ENCODE results near the gene ELAVL4. TPM values are rescaled to one million over a fixed set of nuclear protein-coding genes. Genes with fewer than 3 reads are reported as not detected.

Gene ELAVL4
- total and polyA plus RNA-seq, 2 donors (not counting 3 experiments of a cell fraction or from before 2014, with no cell fraction given), result not detected

GRCh38 chr1:50110656-50111055 lies 1.9 kb downstream of the ELAVL4 start:
- Histone ChIP-seq H3K36me3 (ENCODE audit: control insufficient read depth in 2 of 2, extremely low read depth in 1 of 2, insufficient read depth in 2 of 2, low read length in 2 of 2) (no peaks in the 10 kb centered on the region), H2AFZ (ENCODE audit: low read depth, low read length) (no peak overlapping the region), H3K27me3 (ENCODE audit: control insufficient read depth in 2 of 2, insufficient read depth in 2 of 2, low read length in 2 of 2) (no peaks in the 10 kb centered on the region), H4K20me1 (replicated peaks; ENCODE audit: control insufficient read depth, extremely low read depth, insufficient read depth, low read length) (no peaks in the 10 kb centered on the region), H3K9me1 (replicated peaks; ENCODE audit: control insufficient read depth, extremely low read depth, insufficient read depth, low read length) (no peaks in the 10 kb centered on the region), H3K4me2 (ENCODE audit: insufficient read depth, low read length) (no peak overlapping the region), H3K4me3 (replicated peaks in 1 of 3; ENCODE audit: insufficient read depth in 1 of 3, low read depth in 1 of 3, low read length in 3 of 3) (no peak overlapping the region), H3K4me1 (ENCODE audit: control insufficient read depth, extremely low read depth, insufficient read depth, low read length) (no peaks in the 10 kb centered on the region), H3K9me3 (replicated peaks; ENCODE audit: control insufficient read depth, insufficient read depth, low read length) (no peaks in the 10 kb centered on the region), H3K79me2 (ENCODE audit: control insufficient read depth, insufficient read depth, low read length) (no peaks in the 10 kb centered on the region), H3K27ac (ENCODE audit: insufficient read depth, low read depth, low read length) (no peak overlapping the region), H3K9ac (replicated peaks; ENCODE audit: extremely low read depth, insufficient read depth, low read length) (no peak overlapping the region)
- dilution Hi-C loops (cut with MboI; ENCODE audit: extremely low pct_ligation_motif_present, low sequenced_read_pairs), result no loop called here
- CTCF ChIA-PET, result no interaction called here
- FAIRE-seq (no peak), DNase-seq (ENCODE audit: low read depth, low spot score) (no peak)
- BruUV-seq (replicated peaks), result no TSS peak
- POLR2A ChIA-PET, result no interaction called here
- intact Hi-C loops (cut with micrococcal nuclease), result no loop called here
- TF ChIP-seq GATA2 (IDR thresholded peaks at IDR 0.05; ENCODE audit: insufficient read depth, insufficient read length, low read depth, low read length) (no peak), JUN (IDR thresholded peaks at IDR 0.05; ENCODE audit: borderline replicate concordance, insufficient read depth, insufficient read length, low read depth) (no peak), FOS (IDR thresholded peaks at IDR 0.05; ENCODE audit: borderline replicate concordance, insufficient read depth, low read length) (no peak), POLR2AphosphoS5 (IDR thresholded peaks at IDR 0.05; ENCODE audit: insufficient read depth, low read depth, low read length) (no peak), EZH2 (IDR thresholded peaks at IDR 0.05; ENCODE audit: borderline replicate concordance, low read depth, low read length, severe bottlenecking) (no peak)

GRCh38 chr1:50111503-50111902 lies 2.8 kb downstream of the ELAVL4 start:
- no TSS peak for BruUV-seq (replicated peaks)
- no peak overlapping the region for H3K27ac ChIP-seq (ENCODE audit: insufficient read depth, low read depth, low read length)
- dilution Hi-C loops (cut with MboI; ENCODE audit: extremely low pct_ligation_motif_present, low sequenced_read_pairs), result no loop called here

More at GRCh38 chr1:50111503-50111902, 2.8 kb downstream of the ELAVL4 start:
- Histone ChIP-seq H3K4me1 (ENCODE audit: control insufficient read depth, extremely low read depth, insufficient read depth, low read length) (no peaks in the 10 kb centered on the region), H3K9me1 (replicated peaks; ENCODE audit: control insufficient read depth, extremely low read depth, insufficient read depth, low read length) (no peaks in the 10 kb centered on the region), H3K36me3 (ENCODE audit: control insufficient read depth in 2 of 2, extremely low read depth in 1 of 2, insufficient read depth in 2 of 2, low read length in 2 of 2) (no peaks in the 10 kb centered on the region), H3K9ac (replicated peaks; ENCODE audit: extremely low read depth, insufficient read depth, low read length) (no peak overlapping the region), H4K20me1 (replicated peaks; ENCODE audit: control insufficient read depth, extremely low read depth, insufficient read depth, low read length) (no peaks in the 10 kb centered on the region), H3K79me2 (ENCODE audit: control insufficient read depth, insufficient read depth, low read length) (no peaks in the 10 kb centered on the region), H2AFZ (ENCODE audit: low read depth, low read length) (no peak overlapping the region), H3K27me3 (ENCODE audit: control insufficient read depth in 2 of 2, insufficient read depth in 2 of 2, low read length in 2 of 2) (no peaks in the 10 kb centered on the region), H3K9me3 (replicated peaks; ENCODE audit: control insufficient read depth, insufficient read depth, low read length) (no peaks in the 10 kb centered on the region), H3K4me3 (replicated peaks in 1 of 3; ENCODE audit: insufficient read depth in 1 of 3, low read depth in 1 of 3, low read length in 3 of 3) (no peak overlapping the region), H3K4me2 (ENCODE audit: insufficient read depth, low read length) (no peak overlapping the region)
- FAIRE-seq (no peak), DNase-seq (ENCODE audit: low read depth, low spot score) (no peak)
- ChIA-PET CTCF (no interaction called here), POLR2A (no interaction called here)
- TF ChIP-seq GATA2 (IDR thresholded peaks at IDR 0.05; ENCODE audit: insufficient read depth, insufficient read length, low read depth, low read length) (no peak), EZH2 (IDR thresholded peaks at IDR 0.05; ENCODE audit: borderline replicate concordance, low read depth, low read length, severe bottlenecking) (no peak), POLR2A (IDR thresholded peaks at IDR 0.05; ENCODE audit: low read depth, low read length) (no peak), MYC (IDR thresholded peaks at IDR 0.05; ENCODE audit: low read depth, low read length) (no peak), JUN (IDR thresholded peaks at IDR 0.05; ENCODE audit: borderline replicate concordance, insufficient read depth, insufficient read length, low read depth) (no peak), POLR2AphosphoS5 (IDR thresholded peaks at IDR 0.05; ENCODE audit: insufficient read depth, low read depth, low read length) (no peak), FOS (IDR thresholded peaks at IDR 0.05; ENCODE audit: borderline replicate concordance, insufficient read depth, low read length) (no peak)
- TF ChIP-seq, protein P1, sequence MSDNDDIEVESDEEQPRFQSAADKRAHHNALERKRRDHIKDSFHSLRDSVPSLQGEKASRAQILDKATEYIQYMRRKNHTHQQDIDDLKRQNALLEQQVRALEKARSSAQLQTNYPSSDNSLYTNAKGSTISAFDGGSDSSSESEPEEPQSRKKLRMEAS (IDR thresholded peaks at IDR 0.05; ENCODE audit: insufficient read depth, insufficient read length), result no peak
- TF ChIP-seq, protein P2, sequence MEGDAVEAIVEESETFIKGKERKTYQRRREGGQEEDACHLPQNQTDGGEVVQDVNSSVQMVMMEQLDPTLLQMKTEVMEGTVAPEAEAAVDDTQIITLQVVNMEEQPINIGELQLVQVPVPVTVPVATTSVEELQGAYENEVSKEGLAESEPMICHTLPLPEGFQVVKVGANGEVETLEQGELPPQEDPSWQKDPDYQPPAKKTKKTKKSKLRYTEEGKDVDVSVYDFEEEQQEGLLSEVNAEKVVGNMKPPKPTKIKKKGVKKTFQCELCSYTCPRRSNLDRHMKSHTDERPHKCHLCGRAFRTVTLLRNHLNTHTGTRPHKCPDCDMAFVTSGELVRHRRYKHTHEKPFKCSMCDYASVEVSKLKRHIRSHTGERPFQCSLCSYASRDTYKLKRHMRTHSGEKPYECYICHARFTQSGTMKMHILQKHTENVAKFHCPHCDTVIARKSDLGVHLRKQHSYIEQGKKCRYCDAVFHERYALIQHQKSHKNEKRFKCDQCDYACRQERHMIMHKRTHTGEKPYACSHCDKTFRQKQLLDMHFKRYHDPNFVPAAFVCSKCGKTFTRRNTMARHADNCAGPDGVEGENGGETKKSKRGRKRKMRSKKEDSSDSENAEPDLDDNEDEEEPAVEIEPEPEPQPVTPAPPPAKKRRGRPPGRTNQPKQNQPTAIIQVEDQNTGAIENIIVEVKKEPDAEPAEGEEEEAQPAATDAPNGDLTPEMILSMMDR (IDR thresholded peaks at IDR 0.05; ENCODE audit: extremely low read depth in 1 of 2, insufficient read depth in 1 of 2, low read depth in 1 of 2, low read length in 2 of 2), result no peak
- intact Hi-C loops (cut with micrococcal nuclease), result no loop called here
